HG03097 (cell line): Measurements from ENCODE around the gene LY6G6C.

Experiments used
- ATAC-seq: cut with Tn5 transposase; IDR thresholded peaks from one replicate; pipeline ENCODE4 v1.9.1; 2021; ENCODE audit not compliant: unreplicated experiment, low FRiP score

Gene LY6G6C

GRCh38 chr6:31727717-31728671 lies 6.4 kb upstream of the LY6G6C start:
- ATAC-seq = no peak

- no peak for ATAC-seq
Measured at GRCh38 chr6:31727034-31727716, 5.6 kb upstream of the LY6G6C start.

GRCh38 chr6:31725502-31726350 lies 4.2 kb upstream of the LY6G6C start:
- no peak for ATAC-seq

GRCh38 chr6:31723980-31724691 lies 2.6 kb upstream of the LY6G6C start:
- ATAC-seq = no peak

GRCh38 chr6:31723245-31723979 lies 1.9 kb upstream of the LY6G6C start, which contains the start of gene MPIG6B:
Gene MPIG6B (plus strand): TSS chr6:31723373. CDS start chr6:31723384, 11 bp downstream.
- no peak for ATAC-seq

- ATAC-seq = no peak
Measured at GRCh38 chr6:31722173-31722572, 627 bp upstream of the LY6G6C start.

GRCh38 chr6:31720196-31720770 lies 1.3 kb downstream of the LY6G6C start:
- no peak for ATAC-seq

- ATAC-seq = no peak
Measured at GRCh38 chr6:31719001-31719400, 2.5 kb downstream of the LY6G6C start.

- no peak for ATAC-seq
Measured at GRCh38 chr6:31718265-31718664, 3.3 kb downstream of the LY6G6C start.

GRCh38 chr6:31717499-31718222 lies 3.9 kb downstream of the LY6G6C start:
- no peak for ATAC-seq

- ATAC-seq = no peak
Measured at GRCh38 chr6:31715022-31715958, 6.3 kb downstream of the LY6G6C start, which contains the start of gene LY6G6D. Gene LY6G6D (plus strand): TSS chr6:31715348. CDS start chr6:31715356, 8 bp downstream.

- ATAC-seq = no peak
Measured at GRCh38 chr6:31713991-31714684, 7.4 kb downstream of the LY6G6C start.

GRCh38 chr6:31713465-31713864 lies 8.1 kb downstream of the LY6G6C start:
- ATAC-seq = no peak

- no peak for ATAC-seq
Measured at GRCh38 chr6:31712296-31712695, 9.2 kb downstream of the LY6G6C start.

- no peak for ATAC-seq
Measured at GRCh38 chr6:31711233-31711632, 10.3 kb downstream of the LY6G6C start.

- ATAC-seq = no peak
Measured at GRCh38 chr6:31710523-31711219, 10.9 kb downstream of the LY6G6C start.
